T-helper 1 cell treated with Interleukin-12 subunit alpha and Interleukin-12 subunit beta and Interleukin-4 antibody, amounts not matched to agents 30 ng/mL and 1 ng/mL, for 36 hours (primary cell): Measurements from ENCODE around the gene WDR33. TPM values are rescaled to one million over a fixed set of nuclear protein-coding genes. Genes with fewer than 3 reads are reported as not detected.

Experiments used
- intact Hi-C: fragments of 100-400 bp; cut with micrococcal nuclease; formaldehyde crosslinking; loops from one replicate; pipeline ENCODE4 v1.15.1; 2024
- total RNA-seq: library from RNA; stranded (reverse); gene quantifications from 2 replicates; pipeline ENCODE4 v1.2.3, GENCODE V29; 2022

WDR33 gene
- total RNA-seq, 1 donor from 2014 or later: 79.3 TPM

GRCh38 chr2:127721978-127722355, 89.0 kb downstream of the WDR33 start:
- intact Hi-C loops: no loop called here

GRCh38 chr2:127721311-127721977, 89.5 kb downstream of the WDR33 start:
- intact Hi-C loops: no loop called here

- intact Hi-C loops: no loop called here
Observed at GRCh38 chr2:127719301-127720218, 91.4 kb downstream of the WDR33 start.

- intact Hi-C loops: no loop called here
Observed at GRCh38 chr2:127718271-127718670, 92.7 kb downstream of the WDR33 start.

GRCh38 chr2:127715778-127716449, 95.1 kb downstream of the WDR33 start:
- intact Hi-C loops: no loop called here

- intact Hi-C loops: no loop called here
Observed at GRCh38 chr2:127713562-127713961, 97.4 kb downstream of the WDR33 start.

- intact Hi-C loops: no loop called here
Observed at GRCh38 chr2:127712999-127713398, 98.0 kb downstream of the WDR33 start.

- intact Hi-C loops: loop anchor here (10.0 kb wide), 1 partner anchor 415 kb away; the partner anchor contains the start of gene ERCC3
Observed at GRCh38 chr2:127709336-127709735, 101.6 kb downstream of the WDR33 start.

- intact Hi-C loops: loop anchor here (10.0 kb wide), 1 partner anchor 413 kb away; the partner anchor contains the start of gene ERCC3
Observed at GRCh38 chr2:127707890-127708648, 102.9 kb downstream of the WDR33 start.

GRCh38 chr2:127706215-127706990, 104.6 kb downstream of the WDR33 start:
- intact Hi-C loops: loop anchor here (10.0 kb wide), 1 partner anchor 412 kb away; the partner anchor contains the start of gene ERCC3

GRCh38 chr2:127705391-127706065, 105.4 kb downstream of the WDR33 start:
- intact Hi-C loops: loop anchor here (10.0 kb wide), 1 partner anchor 411 kb away; the partner anchor contains the start of gene ERCC3

- intact Hi-C loops: loop anchor here (5.0 to 10.0 kb wide), 5 partner anchors 58 to 1048 kb away; partner anchors contain the start of genes ERCC3, GPR17 and GYPC
Observed at GRCh38 chr2:127704641-127705390, 106.2 kb downstream of the WDR33 start.

- intact Hi-C loops: loop anchor here (2.0 to 10.0 kb wide), 7 partner anchors 56 to 1046 kb away; partner anchors contain the start of genes ERCC3, GPR17 and GYPC
Observed at GRCh38 chr2:127703282-127703681, 107.7 kb downstream of the WDR33 start.

- intact Hi-C loops: loop anchor here (1.0 to 10.0 kb wide), 9 partner anchors 55 to 1045 kb away; partner anchors contain the start of genes ERCC3, GPR17, GYPC and WDR33
Observed at GRCh38 chr2:127702395-127703009, 108.5 kb downstream of the WDR33 start.

GRCh38 chr2:127701651-127702394, 109.1 kb downstream of the WDR33 start:
- intact Hi-C loops: loop anchor here (1.0 to 10.0 kb wide), 14 partner anchors 55 to 1045 kb away; partner anchors contain the start of genes ERCC3, GPR17, GYPC and IWS1

- intact Hi-C loops: loop anchor here (1.0 to 10.0 kb wide), 10 partner anchors 54 to 1044 kb away; partner anchors contain the start of genes ERCC3, GPR17, GYPC and IWS1
Observed at GRCh38 chr2:127701193-127701650, 109.7 kb downstream of the WDR33 start, which contains the start of gene SFT2D3. Gene SFT2D3 (plus strand): TSS chr2:127701497. CDS start chr2:127701529, 32 bp downstream.
